A673 (cell line): Measurements from ENCODE around the gene MED28. TPM values are rescaled to one million over a fixed set of nuclear protein-coding genes. Genes with fewer than 3 reads are reported as not detected.
A peak's percentile ranks its signal among the peaks of the same experiment; 100 is the strongest.

Experiments used
- BruUV-seq: library from RNA; stranded (reverse); fragments of 400-500 nt; replicated peaks from 2 replicates; lab custom pipeline; 2021; lab: Mats Ljungman, UMichigan
- CTCF ChIA-PET: fragments of 300-600 bp; sonication (Branson Sonifier 250); formaldehyde crosslinking; loops from one replicate; lab custom pipeline; 2022; ENCODE audit warnings: antibody characterized with exemption; lab: Charles Lee
- POLR2A ChIA-PET: fragments of 300-600 bp; sonication (Branson Sonifier 250); formaldehyde crosslinking; loops from one replicate; lab custom pipeline; 2022; ENCODE audit warnings: antibody characterized with exemption; ENCODE audit not compliant: low non-redundant PET; lab: Charles Lee
- DNase-seq: peaks from one replicate; pipeline ENCODE4 v3.0.0-alpha.2; 2015; ENCODE audit warnings: low spot score
- H3K27ac ChIP-seq: fragments of 200-600 bp; sonication (generic); 2 replicates; pipeline ENCODE4 v1.5.1; 2016; ENCODE audit warnings: mixed run types, low read depth, mild to moderate bottlenecking, mixed read lengths, antibody characterized with exemption, low read length; ENCODE audit not compliant: poor library complexity, severe bottlenecking
- H3K27me3 ChIP-seq: fragments of 200-600 bp; sonication (generic); replicated peaks from 2 replicates; pipeline ENCODE4 v1.6.1; 2017; ENCODE audit warnings: mixed run types, low read depth, mild to moderate bottlenecking, mixed read lengths, antibody characterized with exemption, low read length; ENCODE audit not compliant: insufficient read depth, poor library complexity
- H3K36me3 ChIP-seq: fragments of 200-600 bp; sonication (generic); 2 replicates; pipeline ENCODE4 v1.6.1; 2016; ENCODE audit warnings: mixed run types, mild to moderate bottlenecking, mixed read lengths, antibody characterized with exemption, low read length; ENCODE audit not compliant: insufficient read depth, poor library complexity, severe bottlenecking
- H3K4me1 ChIP-seq: fragments of 200-600 bp; sonication (generic); 2 replicates; pipeline ENCODE4 v1.6.1; 2017; ENCODE audit warnings: mixed run types, mild to moderate bottlenecking, mixed read lengths, antibody characterized with exemption, low read length; ENCODE audit not compliant: insufficient read depth, poor library complexity, severe bottlenecking
- H3K4me3 ChIP-seq: fragments of 200-600 bp; sonication (generic); 2 replicates; pipeline ENCODE4 v1.5.1; 2016; ENCODE audit warnings: low read depth, mixed run types, mild to moderate bottlenecking, mixed read lengths, low read length; ENCODE audit not compliant: poor library complexity, severe bottlenecking
- H3K9me3 ChIP-seq: fragments of 200-600 bp; sonication (generic); 2 replicates; pipeline ENCODE4 v1.6.1; 2016; ENCODE audit warnings: mixed run types, low read depth, mild to moderate bottlenecking, mixed read lengths, antibody characterized with exemption, low read length; ENCODE audit not compliant: poor library complexity, severe bottlenecking
- EZH2 ChIP-seq: fragments of 200-600 bp; sonication (generic); IDR thresholded peaks from 2 replicates; pipeline ENCODE4 v1.6.1; 2017; ENCODE audit warnings: borderline replicate concordance, low read depth, mild to moderate bottlenecking, mixed read lengths, antibody characterized with exemption, low read length; ENCODE audit not compliant: poor library complexity, severe bottlenecking
- intact Hi-C: fragments of 100-400 bp; cut with micrococcal nuclease; formaldehyde crosslinking; loops from one replicate; pipeline ENCODE4 v1.10.0; 2022; ENCODE audit not compliant: unreplicated experiment
- total RNA-seq: library from RNA; stranded (reverse); gene quantifications from 2 replicates; pipeline ENCODE4 v1.2.3, GENCODE V29; 2021
- TF ChIP-seq, protein P1 (sequence below): fragments of 300-800, 200-600 bp; sonication (generic); conservative IDR thresholded peaks from 2 replicates; pipeline ENCODE4 v1.5.1; 2017; ENCODE audit warnings: low read depth, mild to moderate bottlenecking, antibody characterized with exemption, low read length, moderate library complexity, mixed read lengths

Gene MED28
- total RNA-seq, 1 experiment from 2014 or later: 46.6 TPM

DNA sequence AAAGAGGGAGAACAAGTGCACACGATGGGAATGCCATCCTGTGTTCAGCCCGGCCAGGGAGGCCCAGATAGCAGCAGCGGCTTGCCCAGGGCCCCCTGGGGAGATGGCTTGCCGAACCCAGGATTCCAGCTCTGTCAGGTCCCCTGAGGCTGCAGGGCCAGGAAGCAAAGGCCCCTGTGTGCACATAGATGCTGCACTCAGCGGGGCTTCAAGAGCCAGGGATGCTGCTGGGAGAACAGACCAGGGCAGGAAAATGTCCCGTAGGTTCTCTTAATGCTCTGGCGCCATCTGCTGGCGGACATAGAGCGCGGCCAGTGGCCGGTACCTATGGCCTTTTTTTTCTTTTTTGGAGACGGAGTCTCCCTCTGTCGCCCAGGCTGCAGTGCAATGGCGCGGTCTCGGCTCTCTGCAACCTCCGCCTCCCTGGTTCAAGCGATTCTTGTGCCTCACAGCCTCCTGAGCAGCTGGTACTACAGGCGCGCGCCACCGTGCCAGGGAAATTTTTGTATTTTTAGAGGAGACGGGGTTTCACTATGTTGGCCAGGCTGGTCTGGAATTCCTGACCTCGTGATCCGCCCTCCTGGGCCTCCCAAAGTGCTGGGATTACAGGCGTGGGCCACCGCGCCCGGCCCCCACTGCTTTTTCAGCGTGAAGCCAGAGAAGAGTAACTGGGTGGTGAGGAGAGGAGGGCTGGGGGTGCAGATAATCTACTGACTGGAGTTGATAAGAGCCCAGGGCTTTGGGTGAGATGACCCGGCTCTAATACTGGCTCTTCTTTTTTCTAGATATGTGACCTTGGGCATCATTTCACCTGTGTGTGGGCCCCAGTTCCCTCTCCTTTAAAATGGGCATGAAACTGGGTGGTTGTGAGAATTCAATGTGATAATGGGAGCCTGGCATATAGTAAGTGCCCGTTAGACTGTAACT, 22.5 kb downstream of the MED28 start:
- peak; percentile 78 for DNase-seq
- Histone ChIP-seq H3K36me3 (peaks cover 22% of the 10 kb centered on the region), H3K9me3 (no peaks in the 10 kb centered on the region), H3K27ac (no peak overlapping the region), H3K4me3 (no peak overlapping the region), H3K4me1 (no peaks in the 10 kb centered on the region), H3K27me3 (no peaks in the 10 kb centered on the region)
- intact Hi-C loops: loop anchor here (1.0 kb wide), 1 partner anchor 88 kb away; no protein-coding TSS in a partner anchor
- no TSS peak for BruUV-seq
- CTCF ChIA-PET: interaction anchor here (0.6 kb wide), 1 partner anchor 20 kb away, joined by 3 read pairs; no protein-coding TSS in a partner anchor
- TF ChIP-seq, protein P1, sequence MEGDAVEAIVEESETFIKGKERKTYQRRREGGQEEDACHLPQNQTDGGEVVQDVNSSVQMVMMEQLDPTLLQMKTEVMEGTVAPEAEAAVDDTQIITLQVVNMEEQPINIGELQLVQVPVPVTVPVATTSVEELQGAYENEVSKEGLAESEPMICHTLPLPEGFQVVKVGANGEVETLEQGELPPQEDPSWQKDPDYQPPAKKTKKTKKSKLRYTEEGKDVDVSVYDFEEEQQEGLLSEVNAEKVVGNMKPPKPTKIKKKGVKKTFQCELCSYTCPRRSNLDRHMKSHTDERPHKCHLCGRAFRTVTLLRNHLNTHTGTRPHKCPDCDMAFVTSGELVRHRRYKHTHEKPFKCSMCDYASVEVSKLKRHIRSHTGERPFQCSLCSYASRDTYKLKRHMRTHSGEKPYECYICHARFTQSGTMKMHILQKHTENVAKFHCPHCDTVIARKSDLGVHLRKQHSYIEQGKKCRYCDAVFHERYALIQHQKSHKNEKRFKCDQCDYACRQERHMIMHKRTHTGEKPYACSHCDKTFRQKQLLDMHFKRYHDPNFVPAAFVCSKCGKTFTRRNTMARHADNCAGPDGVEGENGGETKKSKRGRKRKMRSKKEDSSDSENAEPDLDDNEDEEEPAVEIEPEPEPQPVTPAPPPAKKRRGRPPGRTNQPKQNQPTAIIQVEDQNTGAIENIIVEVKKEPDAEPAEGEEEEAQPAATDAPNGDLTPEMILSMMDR: peak; percentile 89
- no peak for TF ChIP-seq EZH2
- POLR2A ChIA-PET: no interaction called here

DNA sequence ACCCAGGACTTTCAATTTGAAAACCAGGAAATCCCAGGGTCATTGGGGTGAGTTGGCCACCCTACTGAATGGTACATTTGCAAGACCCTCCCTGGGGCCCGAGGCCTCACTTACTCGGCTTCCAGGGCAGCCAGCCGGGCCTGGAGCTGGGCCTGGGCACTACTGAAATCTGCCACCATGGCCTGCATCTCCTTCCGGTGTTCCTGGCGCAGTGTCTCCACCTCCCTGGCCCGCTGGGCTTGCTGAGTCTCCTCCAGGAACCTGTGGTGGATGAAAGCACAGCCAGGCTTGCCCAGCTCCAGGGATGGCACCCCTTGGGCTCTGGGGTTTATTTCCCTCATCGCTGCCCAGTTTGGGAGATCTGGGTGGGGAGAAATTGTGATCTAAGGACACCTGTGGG, 24.7 kb downstream of the MED28 start:
- DNase-seq: no peak
- peaks cover 4% of the 10 kb centered on the region for H3K9me3 ChIP-seq
- H3K27ac ChIP-seq: no peak overlapping the region
- BruUV-seq: no TSS peak
- H3K4me3 ChIP-seq: no peak overlapping the region
- H3K36me3 ChIP-seq: peaks cover 8% of the 10 kb centered on the region
- H3K4me1 ChIP-seq: no peaks in the 10 kb centered on the region
- CTCF ChIA-PET: no interaction called here
- intact Hi-C loops: no loop called here
- no peaks in the 10 kb centered on the region for H3K27me3 ChIP-seq
- TF ChIP-seq EZH2: no peak
- TF ChIP-seq, protein P1: no peak
- POLR2A ChIA-PET: no interaction called here

DNA sequence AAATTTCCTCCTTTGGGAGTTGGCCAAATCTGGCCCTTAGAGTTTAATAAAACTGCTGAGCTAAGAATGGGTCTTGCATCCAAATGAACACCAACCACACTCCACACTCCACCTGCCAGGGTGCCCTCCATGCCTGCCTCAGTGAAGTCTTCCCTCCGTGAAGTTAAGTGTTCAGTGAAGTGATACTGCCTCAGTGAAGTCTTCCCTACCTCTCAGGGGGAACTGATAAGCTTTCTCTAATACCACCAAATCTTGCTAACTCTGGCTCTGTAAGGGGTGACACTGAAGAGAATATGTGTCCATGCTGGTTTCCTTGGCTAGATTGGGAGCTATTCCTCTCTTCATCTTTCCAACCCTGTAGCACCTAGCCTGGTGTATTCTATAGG, 27.9 kb downstream of the MED28 start:
- BruUV-seq: no TSS peak
- no peak for TF ChIP-seq EZH2
- TF ChIP-seq, protein P1: no peak
- H3K4me1 ChIP-seq: no peaks in the 10 kb centered on the region
- no peak for DNase-seq
- no peak overlapping the region for H3K27ac ChIP-seq
- intact Hi-C loops: no loop called here
- peaks cover 4% of the 10 kb centered on the region for H3K9me3 ChIP-seq
- H3K27me3 ChIP-seq: no peaks in the 10 kb centered on the region
- no peak overlapping the region for H3K4me3 ChIP-seq
- H3K36me3 ChIP-seq: no peaks in the 10 kb centered on the region
- ChIA-PET POLR2A (no interaction called here), CTCF (interaction anchor here (0.5 to 0.7 kb wide), 2 partner anchors 104 to 743 kb away, joined by 4 read pairs; no protein-coding TSS in a partner anchor)
